Type B pancreatic cell (in vitro differentiated cells): Measurements from ENCODE around the gene RAD51B. TPM values are rescaled to one million over a fixed set of nuclear protein-coding genes. Genes with fewer than 3 reads are reported as not detected.

Experiments used
- DNase-seq: peaks from one replicate; pipeline ENCODE4 v3.0.0; 2021; ENCODE audit warnings: mixed read lengths; ENCODE audit not compliant: unreplicated experiment; ENCODE audit errors: extremely low spot score
- H3K27ac Mint-ChIP-seq: 2 replicates; pipeline ENCODE4 v1.8.0; 2021; ENCODE audit warnings: mild to moderate bottlenecking, mixed read lengths
- H3K27me3 Mint-ChIP-seq: 2 replicates; pipeline ENCODE4 v1.8.0; 2021; ENCODE audit warnings: mixed read lengths
- H3K36me3 Mint-ChIP-seq: 2 replicates; pipeline ENCODE4 v1.8.0; 2021; ENCODE audit warnings: mixed read lengths
- H3K4me1 Mint-ChIP-seq: one replicate; pipeline ENCODE4 v1.8.0; 2021; ENCODE audit warnings: mixed read lengths; ENCODE audit not compliant: unreplicated experiment
- H3K4me3 Mint-ChIP-seq: 2 replicates; pipeline ENCODE4 v1.8.0; 2021; ENCODE audit warnings: mild to moderate bottlenecking, mixed read lengths
- H3K9me3 Mint-ChIP-seq: 2 replicates; pipeline ENCODE4 v1.8.0; 2021; ENCODE audit warnings: mixed read lengths
- CTCF ChIP-seq: fragments of 200-600 bp; sonication (generic); conservative IDR thresholded peaks from 2 replicates; pipeline ENCODE4 v1.5.0; 2021; ENCODE audit warnings: antibody characterized with exemption, mild to moderate bottlenecking
- total RNA-seq: library from RNA; stranded (reverse); gene quantifications from 2 replicates; pipeline ENCODE4 v1.2.1, GENCODE V29; 2021; ENCODE audit warnings: low replicate concordance

Gene RAD51B
- total RNA-seq, 1 donor from 2014 or later = 27.3 TPM

- Mint-ChIP-seq H3K4me3 (no peak overlapping the region), H3K36me3 (peaks cover 33% of the 10 kb centered on the region), H3K27ac (no peak overlapping the region), H3K9me3 (peaks cover 29% of the 10 kb centered on the region), H3K27me3 (no peaks in the 10 kb centered on the region), H3K4me1 (peaks cover 21% of the 10 kb centered on the region)
- TF ChIP-seq CTCF = no peak
- peak; percentile 20 for DNase-seq
These were observed 824.1 kb downstream of the RAD51B start for GRCh38 chr14:68643673-68644072.

GRCh38 chr14:68644101-68644500, 824.5 kb downstream of the RAD51B start:
- peak; percentile 40 for DNase-seq
- H3K36me3 Mint-ChIP-seq = peaks cover 33% of the 10 kb centered on the region
- TF ChIP-seq CTCF = no peak
- H3K27ac Mint-ChIP-seq = peak overlapping the region; percentile 3
- H3K27me3 Mint-ChIP-seq = no peaks in the 10 kb centered on the region
- H3K4me1 Mint-ChIP-seq = peaks cover 25% of the 10 kb centered on the region
- H3K9me3 Mint-ChIP-seq = peaks cover 29% of the 10 kb centered on the region
- no peak overlapping the region for H3K4me3 Mint-ChIP-seq

GRCh38 chr14:68645371-68645770, 825.8 kb downstream of the RAD51B start:
- peaks cover 27% of the 10 kb centered on the region for H3K9me3 Mint-ChIP-seq
- H3K4me3 Mint-ChIP-seq = no peak overlapping the region
- TF ChIP-seq CTCF = no peak
- peak overlapping the region; percentile 3 for H3K27ac Mint-ChIP-seq
- peaks cover 33% of the 10 kb centered on the region for H3K4me1 Mint-ChIP-seq
- H3K36me3 Mint-ChIP-seq = peaks cover 31% of the 10 kb centered on the region
- no peaks in the 10 kb centered on the region for H3K27me3 Mint-ChIP-seq
- no peak for DNase-seq

- Mint-ChIP-seq H3K27me3 (no peaks in the 10 kb centered on the region), H3K36me3 (peaks cover 15% of the 10 kb centered on the region), H3K9me3 (peaks cover 17% of the 10 kb centered on the region), H3K4me1 (peaks cover 45% of the 10 kb centered on the region), H3K27ac (peak overlapping the region; percentile 97), H3K4me3 (peak overlapping the region; percentile 75)
- no peak for TF ChIP-seq CTCF
- no peak for DNase-seq
These were observed 830.1 kb downstream of the RAD51B start for GRCh38 chr14:68649476-68650189.

GRCh38 chr14:68650404-68650994, 830.9 kb downstream of the RAD51B start:
- Mint-ChIP-seq H3K27ac (peak overlapping the region; percentile 97), H3K36me3 (peaks cover 9% of the 10 kb centered on the region), H3K9me3 (peaks cover 11% of the 10 kb centered on the region), H3K27me3 (no peaks in the 10 kb centered on the region), H3K4me3 (no peak overlapping the region), H3K4me1 (peaks cover 52% of the 10 kb centered on the region)
- no peak for TF ChIP-seq CTCF
- DNase-seq = no peak
